ENCODE data around the gene OR51E1.

OR51E1 gene

GRCh38 chr11:4643682-4644081, at the start of gene OR51E1:
TSS of gene OR51E1 (plus strand) at chr11:4643982. CDS start at chr11:4652527, 8,545 bp downstream.
- DNase-seq: no peak

DNA sequence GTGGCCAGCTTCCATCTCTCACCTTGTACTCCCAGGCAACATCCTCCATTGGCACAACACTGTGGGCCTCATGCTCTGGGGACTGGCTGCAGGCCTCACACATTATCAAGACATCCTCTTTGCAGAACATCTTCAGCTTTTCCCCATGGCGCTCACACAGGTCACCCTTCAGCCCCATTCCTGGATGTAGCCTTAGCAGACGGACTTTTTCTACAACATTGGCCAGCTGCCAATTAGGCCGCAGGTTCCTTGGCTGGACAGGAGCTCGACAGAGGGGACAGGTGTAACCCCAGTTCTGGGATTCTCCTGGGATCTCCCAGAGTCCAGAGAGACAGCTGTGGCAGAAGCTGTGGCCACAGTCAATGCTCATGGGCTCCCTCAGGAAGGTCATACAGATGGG, 38.7 kb upstream of the OR51E1 start:
- DNase-seq: no peak

DNA sequence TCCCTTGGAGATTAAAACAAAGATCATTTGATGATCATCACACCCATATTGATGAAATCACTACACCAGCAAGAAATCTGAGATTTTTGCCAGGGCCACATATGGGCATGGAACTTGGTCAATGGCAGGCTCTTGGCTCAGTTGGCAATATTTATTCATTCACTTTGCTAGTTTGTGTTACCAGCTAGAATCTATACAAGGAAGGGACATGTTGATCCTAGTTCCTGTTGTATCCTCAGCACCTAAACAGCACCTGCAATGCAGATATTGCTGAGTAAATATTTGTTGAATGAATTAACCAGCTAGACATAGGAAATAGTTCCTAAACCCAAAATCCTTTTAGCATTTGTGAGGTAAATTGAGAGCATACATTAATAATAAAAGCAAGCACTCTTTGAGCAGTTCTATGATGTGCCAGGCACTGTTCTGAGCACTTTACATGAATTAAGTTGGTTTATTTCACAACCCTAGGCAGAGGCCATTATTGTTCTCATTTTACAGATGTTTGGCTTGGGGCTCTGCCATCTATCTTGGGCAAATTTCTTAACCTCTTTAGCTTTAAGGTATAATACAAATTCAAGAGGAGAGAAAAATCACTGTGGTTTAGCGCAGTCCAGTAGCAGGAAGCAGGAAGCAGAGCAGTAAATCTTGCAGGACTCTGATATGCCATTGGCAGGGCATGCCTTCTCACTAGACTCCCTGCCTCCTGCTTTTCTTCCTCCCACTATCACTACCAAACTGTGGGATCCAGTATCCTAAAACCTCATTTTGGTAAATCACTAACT, 37.4 kb upstream of the OR51E1 start:
- DNase-seq: no peak

- no peak for DNase-seq
Observed at GRCh38 chr11:4607096-4607495, 36.7 kb upstream of the OR51E1 start.

GRCh38 chr11:4607781-4608666, 35.8 kb upstream of the OR51E1 start, which contains the start of gene TRIM68:
TSS of gene TRIM68 (minus strand) at chr11:4608231. CDS start at chr11:4605504, 2,727 bp downstream.
- peak; percentile 60 to 97 (median 93) for DNase-seq

- DNase-seq: no peak
Observed at GRCh38 chr11:4610258-4610935, 33.4 kb upstream of the OR51E1 start.

- no peak for DNase-seq
Observed at GRCh38 chr11:4611986-4612385, 31.8 kb upstream of the OR51E1 start.

DNA sequence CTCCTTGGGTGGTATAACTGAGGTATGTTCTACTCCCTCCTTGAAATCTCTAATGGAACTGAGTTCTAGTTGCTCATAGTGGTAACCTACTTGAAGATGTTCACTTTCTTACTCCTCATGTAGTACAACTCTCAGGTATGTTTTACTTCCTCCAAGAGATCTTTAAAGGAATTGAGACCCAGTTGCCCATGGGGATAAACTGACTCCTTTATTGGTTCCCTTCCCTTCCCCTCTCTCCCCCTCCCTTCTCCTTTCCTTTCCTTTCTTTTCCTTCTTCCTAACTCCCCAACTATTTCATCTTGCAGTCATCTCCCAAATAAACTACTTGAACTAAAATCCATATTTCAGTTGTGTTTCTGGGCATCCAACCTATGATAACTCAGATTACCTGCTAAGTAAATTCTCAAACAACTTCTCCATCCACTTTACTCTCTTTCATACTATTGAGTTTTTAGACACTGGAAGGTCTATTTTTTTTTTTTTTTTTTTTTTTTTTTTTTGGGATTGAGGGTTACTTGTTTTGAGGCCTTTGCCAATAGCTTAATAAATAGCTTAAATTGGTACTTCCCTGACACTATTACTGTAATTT, 27.8 kb upstream of the OR51E1 start:
- DNase-seq: no peak

DNA sequence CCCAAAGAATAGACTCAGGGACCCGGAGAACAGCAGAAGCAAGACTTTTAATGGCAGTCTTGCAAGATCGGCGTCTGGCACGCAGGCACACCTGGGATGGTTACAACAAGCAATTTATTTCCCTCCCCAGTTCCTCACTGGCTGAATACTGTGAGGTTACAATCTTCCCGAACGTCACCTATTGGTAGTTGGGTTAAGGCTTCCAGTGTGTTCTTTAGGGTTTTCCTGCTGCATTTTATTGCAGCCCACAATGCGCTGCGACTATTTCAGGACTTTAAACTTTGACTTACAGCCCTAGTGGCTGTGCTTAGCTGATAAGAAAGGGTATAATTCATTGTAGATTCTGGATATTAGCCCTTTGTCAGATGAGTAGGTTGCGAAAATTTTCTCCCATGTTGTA, 24.3 kb upstream of the OR51E1 start:
- no peak for DNase-seq

GRCh38 chr11:4626207-4627099, 17.3 kb upstream of the OR51E1 start:
- DNase-seq: peak in 2 of 14 donors; percentile 4 to 76

DNA sequence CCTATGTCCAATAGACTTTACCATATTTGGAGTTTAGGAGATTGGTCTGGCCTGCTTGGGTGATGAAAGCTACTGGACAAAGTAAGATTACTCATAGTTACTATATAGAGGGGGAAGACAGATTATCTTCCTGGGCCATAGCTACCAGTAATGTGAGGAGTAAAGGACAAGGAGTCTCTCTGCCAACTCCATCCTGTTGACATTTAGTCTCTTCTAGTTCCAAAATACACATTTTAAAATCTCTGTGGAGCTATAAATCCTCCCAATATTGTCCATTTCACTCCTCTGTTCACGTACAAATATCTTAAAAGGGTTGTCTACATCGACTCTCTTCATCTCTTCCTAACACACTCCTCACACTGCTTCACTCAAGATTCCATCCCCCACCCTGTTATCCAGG, 7.6 kb upstream of the OR51E1 start:
- no peak for DNase-seq

- peak in 10 of 14 donors; percentile 6 to 48 (median 20) for DNase-seq
Observed at GRCh38 chr11:4636962-4637661, 6.7 kb upstream of the OR51E1 start, which contains the start of gene OR51D1. TSS of gene OR51D1 (plus strand) at chr11:4637477. CDS start at chr11:4639791, 2,314 bp downstream.

- no peak for DNase-seq
Observed at GRCh38 chr11:4637662-4638047, 6.1 kb upstream of the OR51E1 start.

DNA sequence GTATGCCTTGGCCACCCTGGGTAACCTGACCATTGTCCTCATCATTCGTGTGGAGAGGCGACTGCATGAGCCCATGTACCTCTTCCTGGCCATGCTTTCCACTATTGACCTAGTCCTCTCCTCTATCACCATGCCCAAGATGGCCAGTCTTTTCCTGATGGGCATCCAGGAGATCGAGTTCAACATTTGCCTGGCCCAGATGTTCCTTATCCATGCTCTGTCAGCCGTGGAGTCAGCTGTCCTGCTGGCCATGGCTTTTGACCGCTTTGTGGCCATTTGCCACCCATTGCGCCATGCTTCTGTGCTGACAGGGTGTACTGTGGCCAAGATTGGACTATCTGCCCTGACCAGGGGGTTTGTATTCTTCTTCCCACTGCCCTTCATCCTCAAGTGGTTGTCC, 3.9 kb upstream of the OR51E1 start:
- DNase-seq: no peak

DNA sequence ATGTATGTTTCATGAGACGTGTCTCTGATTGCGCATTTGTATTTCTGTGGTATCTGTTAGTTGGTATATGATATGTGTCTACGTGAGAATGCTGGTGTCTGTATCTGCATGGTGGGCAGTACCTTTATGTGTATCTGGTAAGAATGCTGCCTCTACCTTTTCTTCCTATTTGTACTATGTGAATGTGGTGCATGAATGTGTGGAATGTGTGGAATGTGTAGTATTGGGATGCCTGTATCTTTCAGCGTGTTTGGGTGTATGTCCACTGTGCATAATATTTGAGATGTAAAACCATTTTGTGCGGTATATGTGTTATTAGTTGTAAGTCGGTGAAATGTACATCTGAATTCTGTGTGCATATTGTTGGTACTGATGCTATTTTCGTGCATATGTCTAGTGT, 2.3 kb upstream of the OR51E1 start:
- no peak for DNase-seq

DNA sequence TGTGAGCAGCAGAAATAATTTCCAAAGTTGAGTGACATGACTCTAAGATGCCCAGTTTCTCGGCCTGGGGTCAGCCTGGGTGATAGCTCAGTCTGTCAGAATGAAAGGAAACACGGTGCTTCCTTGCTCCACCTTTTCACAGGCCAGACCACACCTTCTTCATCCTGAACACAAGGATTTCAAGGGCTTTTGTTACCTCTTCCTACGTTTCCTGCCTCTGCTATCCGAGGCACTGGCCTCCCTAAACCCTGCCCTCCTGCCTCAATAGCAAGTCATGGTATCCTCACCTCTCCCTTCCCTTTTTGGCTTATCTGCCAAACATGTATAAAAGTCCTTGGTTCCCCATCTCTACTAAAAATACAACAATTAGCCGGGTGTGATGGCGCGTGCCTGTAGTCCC, 1.7 kb upstream of the OR51E1 start:
- no peak for DNase-seq

GRCh38 chr11:4643076-4643475, 706 bp upstream of the OR51E1 start:
- no peak for DNase-seq

- no peak for DNase-seq
Observed at GRCh38 chr11:4644233-4644632, 451 bp downstream of the OR51E1 start.

- no peak for DNase-seq
Observed at GRCh38 chr11:4645974-4646373, 2.2 kb downstream of the OR51E1 start.

DNA sequence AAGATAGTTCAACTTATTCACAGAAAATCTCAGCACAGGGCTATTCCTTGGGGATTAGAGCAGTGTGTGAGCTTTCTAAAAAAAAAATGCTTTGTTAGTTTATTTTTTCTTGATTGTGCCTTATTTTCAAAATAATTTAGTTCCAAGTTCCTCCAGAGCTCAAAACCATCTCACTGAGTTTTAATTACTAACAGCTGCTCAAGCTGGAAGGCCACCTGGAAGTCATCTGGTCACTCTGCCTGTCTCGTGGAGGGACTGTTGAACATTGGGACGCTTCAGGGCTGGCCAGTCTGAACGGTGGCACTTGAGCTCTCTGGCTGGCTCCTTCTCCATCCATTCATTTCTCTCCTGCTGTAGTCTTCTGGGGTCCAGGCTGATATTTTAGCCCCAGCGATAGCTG, 4.0 kb downstream of the OR51E1 start:
- DNase-seq: no peak

All from C1 segment of cervical spinal cord (tissue), 14 donors.